GM18498 (cell line): Measurements from ENCODE around the gene SLC25A1.
"Not testable (repeated sequence)": the region's sequence is repeated elsewhere in the genome, so short reads cannot be mapped to it uniquely, and the experiment has no call there.

Experiments used
- ATAC-seq: cut with Tn5 transposase; IDR thresholded peaks from one replicate; pipeline ENCODE4 v1.9.1; 2021; ENCODE audit warnings: mild to moderate bottlenecking, moderate library complexity; ENCODE audit not compliant: unreplicated experiment

The SLC25A1 gene

GRCh38 chr22:19207401-19207808 is 28.9 kb upstream of the SLC25A1 start:
- ATAC-seq = no peak

GRCh38 chr22:19206287-19206686 is 27.8 kb upstream of the SLC25A1 start:
- no peak for ATAC-seq

- ATAC-seq = no peak
Observed at GRCh38 chr22:19204640-19205039, 26.1 kb upstream of the SLC25A1 start.

GRCh38 chr22:19203834-19204233 is 25.3 kb upstream of the SLC25A1 start:
- ATAC-seq = no peak

- ATAC-seq = not testable (repeated sequence)
Observed at GRCh38 chr22:19202799-19203186, 24.3 kb upstream of the SLC25A1 start.

GRCh38 chr22:19201869-19202798 is 23.6 kb upstream of the SLC25A1 start:
- no peak for ATAC-seq

GRCh38 chr22:19201130-19201868 is 22.8 kb upstream of the SLC25A1 start:
- ATAC-seq = no peak

GRCh38 chr22:19199479-19199878 is 20.9 kb upstream of the SLC25A1 start:
- no peak for ATAC-seq

GRCh38 chr22:19197997-19198865 is 19.7 kb upstream of the SLC25A1 start:
- no peak for ATAC-seq

GRCh38 chr22:19196841-19197612 is 18.5 kb upstream of the SLC25A1 start:
- ATAC-seq = no peak

- ATAC-seq = no peak
Observed at GRCh38 chr22:19195796-19196731, 17.5 kb upstream of the SLC25A1 start.

GRCh38 chr22:19194766-19195536 is 16.4 kb upstream of the SLC25A1 start:
- no peak for ATAC-seq

GRCh38 chr22:19193879-19194278 is 15.3 kb upstream of the SLC25A1 start:
- ATAC-seq = no peak

- no peak for ATAC-seq
Observed at GRCh38 chr22:19187716-19188563, 9.4 kb upstream of the SLC25A1 start.

- no peak for ATAC-seq
Observed at GRCh38 chr22:19184276-19184997, 5.9 kb upstream of the SLC25A1 start.

- no peak for ATAC-seq
Observed at GRCh38 chr22:19183216-19183615, 4.7 kb upstream of the SLC25A1 start.
